HepG2 (cell line): ENCODE data around the gene C11orf71. TPM values are rescaled to one million over a fixed set of nuclear protein-coding genes. Genes with fewer than 3 reads are reported as not detected.

Experiments used
- ASH2L ChIP-seq: fragments of 300-600, 200-600 bp; sonication (generic); IDR thresholded peaks from 2 replicates; pipeline ENCODE4 v1.7.0; 2017; ENCODE audit warnings: low read depth, mild to moderate bottlenecking, moderate library complexity, mixed read lengths, low read length; ENCODE audit not compliant: insufficient read length
- ATF7 ChIP-seq, 2 experiments: fragments of 450-650 bp in 1 of 2; sonication (generic) in 1 of 2; formaldehyde crosslinking in 1 of 2; IDR thresholded peaks; 2 replicates each; pipeline versions ENCODE4 v1.4.0 to v1.6.1; 2016 to 2020; ENCODE audit warnings: antibody characterized with exemption in 1 of 2, mild to moderate bottlenecking in 1 of 2, missing genetic modification reagents in 1 of 2
- CHD2 ChIP-seq: IDR thresholded peaks from 2 replicates; pipeline ENCODE4 v1.6.1; 2011; ENCODE audit warnings: low read depth, low read length, improper control_type of control experiment
- CREBL2 ChIP-seq: sonication (generic); formaldehyde crosslinking; IDR thresholded peaks from 2 replicates; pipeline ENCODE4 v1.8.1; 2023; ENCODE audit warnings: missing genetic modification reagents, mild to moderate bottlenecking, borderline replicate concordance
- HOXD1 ChIP-seq: sonication (generic); formaldehyde crosslinking; IDR thresholded peaks from 2 replicates; pipeline ENCODE4 v1.5.0; 2020; ENCODE audit warnings: missing genetic modification reagents
- KDM3A ChIP-seq: IDR thresholded peaks from 2 replicates; pipeline ENCODE4 v1.6.1; 2018; ENCODE audit warnings: low read depth, missing compliant biosample characterization
- KDM6A ChIP-seq: IDR thresholded peaks from 2 replicates; pipeline ENCODE4 v1.6.1; 2016; ENCODE audit warnings: low read depth
- KMT2A ChIP-seq: sonication (generic); formaldehyde crosslinking; IDR thresholded peaks from 2 replicates; pipeline ENCODE4 v1.4.0; 2020; ENCODE audit warnings: missing genetic modification reagents
- LBX2 ChIP-seq: sonication (generic); formaldehyde crosslinking; IDR thresholded peaks from 2 replicates; pipeline ENCODE4 v1.5.0; 2020; ENCODE audit warnings: missing genetic modification reagents, mild to moderate bottlenecking, borderline replicate concordance
- NCOR1 ChIP-seq: fragments of 200-600 bp; sonication (generic); IDR thresholded peaks from 2 replicates; pipeline ENCODE4 v1.7.0; 2017; ENCODE audit warnings: antibody characterized with exemption, low read length, borderline replicate concordance
- XRCC5 ChIP-seq: fragments of 200-400 bp; formaldehyde crosslinking; optimal IDR thresholded peaks from 2 replicates; pipeline ENCODE3; 2017; ENCODE audit warnings: mild to moderate bottlenecking, low read length
- ZBTB10 ChIP-seq: sonication (generic); formaldehyde crosslinking; IDR thresholded peaks from 2 replicates; pipeline ENCODE4 v1.4.0; 2020; ENCODE audit warnings: missing genetic modification reagents, borderline replicate concordance
- ZHX1 ChIP-seq: sonication (generic); formaldehyde crosslinking; IDR thresholded peaks from 2 replicates; pipeline ENCODE4 v1.8.1; 2022; ENCODE audit warnings: low read depth, mild to moderate bottlenecking, missing genetic modification reagents
- ZNF12 ChIP-seq: sonication (generic); formaldehyde crosslinking; IDR thresholded peaks from 2 replicates; pipeline ENCODE4 v1.5.0; 2020; ENCODE audit warnings: missing genetic modification reagents
- ZNF589 ChIP-seq: sonication (generic); formaldehyde crosslinking; conservative IDR thresholded peaks from 2 replicates; pipeline ENCODE4 v1.8.0; 2022; ENCODE audit warnings: mild to moderate bottlenecking, moderate library complexity, missing genetic modification reagents
- polyA plus RNA-seq, 8 experiments: library from polyadenylated mRNA; depleted of rRNA in 3 of 8; stranded (reverse) in 7 of 8; unstranded in 1 of 8; fragments of >200 nt; fragmentation: Illumina TruSeq in 4 of 8; extraction: Trizol in 4 of 8; gene quantifications; 2 replicates each; pipeline versions ENCODE4 v1.2.1 to v1.2.3, GENCODE V29; 2011 to 2016; ENCODE audit warnings: low read depth in 4 of 8, missing spikeins in 1 of 8, mixed read lengths in 1 of 8; ENCODE audit not compliant: insufficient read depth in 1 of 8
- total RNA-seq, 5 experiments: library from RNA; depleted of rRNA; stranded (reverse); fragments of >200 nt; fragmentation: Illumina TruSeq; extraction: Trizol; gene quantifications; 2 replicates each; pipeline ENCODE4 v1.2.3, GENCODE V29; 2016; ENCODE audit warnings: low read depth in 1 of 5

C11orf71 gene
- total and polyA plus RNA-seq, 2 of the 13 experiments (the other 11 are each of a cell fraction or from before 2014, with no cell fraction given), result 7.1 to 7.8 TPM

GRCh38 chr11:114439229-114440120 lies 39.2 kb upstream of the C11orf71 start, which contains the start of gene REXO2 (continued):
- 0 out of 2 replicates have a peak, but pooled peaks have one; percentile 42 for TF ChIP-seq ZBTB10 (CRISPR knock-in tag)
- no peak for TF ChIP-seq KDM6A (CRISPR knock-in tag)
- TF ChIP-seq LBX2 (CRISPR knock-in tag), result no peak; the same call in 1 of the 2 replicates
- TF ChIP-seq ASH2L, result peak; percentile 70
- no peak for TF ChIP-seq ATF7 (IDR thresholded peaks at IDR 0.05)
- 0 out of 2 replicates have a peak, but pooled peaks have one; percentile 21 for TF ChIP-seq ATF7 (CRISPR knock-in tag; IDR thresholded peaks at IDR 0.05)
- peak; percentile 19 for TF ChIP-seq XRCC5
- TF ChIP-seq NCOR1, result no peak
- TF ChIP-seq CHD2, result peak; percentile 9; the same call in 1 of the 2 replicates
- TF ChIP-seq ZNF589 (CRISPR knock-in tag), result no peak
- no peak for TF ChIP-seq KDM3A (CRISPR knock-in tag)
- no peak for TF ChIP-seq ZHX1 (CRISPR knock-in tag)
- 0 out of 2 replicates have a peak, but pooled peaks have one; percentile 50 for TF ChIP-seq HOXD1 (CRISPR knock-in tag)
- no peak; the same call in 1 of the 2 replicates for TF ChIP-seq ZNF12 (CRISPR knock-in tag)
- no peak for TF ChIP-seq CREBL2 (CRISPR knock-in tag)
- TF ChIP-seq KMT2A, result peak; percentile 72
